Measurements from ENCODE around the gene LRRIQ1.

Gene LRRIQ1

GRCh38 chr12:85179680-85180270 is 143.6 kb downstream of the LRRIQ1 start:
- H3K4me3 ChIP-seq (ENCODE audit: low read length) = no peak overlapping the region
- H2AFZ ChIP-seq (ENCODE audit: low read length) = no peak overlapping the region
- TF ChIP-seq EZH2phosphoT487 (IDR thresholded peaks at IDR 0.05; ENCODE audit: low read length) = no peak
- no peak overlapping the region for H3K9ac ChIP-seq (ENCODE audit: low read length)
- H3K36me3 ChIP-seq (replicated peaks; ENCODE audit: insufficient read depth, low read length) = no peaks in the 10 kb centered on the region
- no peaks in the 10 kb centered on the region for H3K9me2 ChIP-seq (replicated peaks; ENCODE audit: insufficient read depth, low read length)
- no peak overlapping the region for H3K4me2 ChIP-seq (ENCODE audit: low read depth, low read length)
- H3F3A ChIP-seq (ENCODE audit: insufficient read depth, low read length) = no peaks in the 10 kb centered on the region
- no peak overlapping the region for H3K27ac ChIP-seq (ENCODE audit: low read length)
- no peaks in the 10 kb centered on the region for H3K79me2 ChIP-seq (ENCODE audit: low read length)
- no peaks in the 10 kb centered on the region for H3K4me1 ChIP-seq (ENCODE audit: low read length)
- DNase-seq = no peak
- no peaks in the 10 kb centered on the region; the same call in 1 of the 2 replicates for H3K9me3 ChIP-seq (replicated peaks; ENCODE audit: insufficient read depth, low read length)
- H4K20me1 ChIP-seq (ENCODE audit: insufficient read depth, low read length) = no peaks in the 10 kb centered on the region
- H3K27me3 ChIP-seq (replicated peaks; ENCODE audit: insufficient read depth, low read length) = no peaks in the 10 kb centered on the region

GRCh38 chr12:85182699-85183098 is 146.5 kb downstream of the LRRIQ1 start:
- Histone ChIP-seq H3K9me2 (replicated peaks; ENCODE audit: insufficient read depth, low read length) (no peaks in the 10 kb centered on the region), H3K4me2 (ENCODE audit: low read depth, low read length) (no peak overlapping the region), H3K27ac (ENCODE audit: low read length) (no peak overlapping the region), H3F3A (ENCODE audit: insufficient read depth, low read length) (no peaks in the 10 kb centered on the region), H3K4me3 (ENCODE audit: low read length) (no peak overlapping the region), H4K20me1 (ENCODE audit: insufficient read depth, low read length) (no peaks in the 10 kb centered on the region), H3K9ac (ENCODE audit: low read length) (no peak overlapping the region), H3K9me3 (replicated peaks; ENCODE audit: insufficient read depth, low read length) (no peaks in the 10 kb centered on the region), H3K79me2 (ENCODE audit: low read length) (no peaks in the 10 kb centered on the region), H3K4me1 (ENCODE audit: low read length) (no peaks in the 10 kb centered on the region), H2AFZ (ENCODE audit: low read length) (no peak overlapping the region), H3K36me3 (replicated peaks; ENCODE audit: insufficient read depth, low read length) (no peaks in the 10 kb centered on the region), H3K27me3 (replicated peaks; ENCODE audit: insufficient read depth, low read length) (no peaks in the 10 kb centered on the region)
- no peak for DNase-seq
- TF ChIP-seq, protein P1, sequence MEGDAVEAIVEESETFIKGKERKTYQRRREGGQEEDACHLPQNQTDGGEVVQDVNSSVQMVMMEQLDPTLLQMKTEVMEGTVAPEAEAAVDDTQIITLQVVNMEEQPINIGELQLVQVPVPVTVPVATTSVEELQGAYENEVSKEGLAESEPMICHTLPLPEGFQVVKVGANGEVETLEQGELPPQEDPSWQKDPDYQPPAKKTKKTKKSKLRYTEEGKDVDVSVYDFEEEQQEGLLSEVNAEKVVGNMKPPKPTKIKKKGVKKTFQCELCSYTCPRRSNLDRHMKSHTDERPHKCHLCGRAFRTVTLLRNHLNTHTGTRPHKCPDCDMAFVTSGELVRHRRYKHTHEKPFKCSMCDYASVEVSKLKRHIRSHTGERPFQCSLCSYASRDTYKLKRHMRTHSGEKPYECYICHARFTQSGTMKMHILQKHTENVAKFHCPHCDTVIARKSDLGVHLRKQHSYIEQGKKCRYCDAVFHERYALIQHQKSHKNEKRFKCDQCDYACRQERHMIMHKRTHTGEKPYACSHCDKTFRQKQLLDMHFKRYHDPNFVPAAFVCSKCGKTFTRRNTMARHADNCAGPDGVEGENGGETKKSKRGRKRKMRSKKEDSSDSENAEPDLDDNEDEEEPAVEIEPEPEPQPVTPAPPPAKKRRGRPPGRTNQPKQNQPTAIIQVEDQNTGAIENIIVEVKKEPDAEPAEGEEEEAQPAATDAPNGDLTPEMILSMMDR (IDR thresholded peaks at IDR 0.05; ENCODE audit: low read length) = no peak
- TF ChIP-seq EZH2phosphoT487 (IDR thresholded peaks at IDR 0.05; ENCODE audit: low read length) (no peak), EZH2 (optimal IDR thresholded peaks at IDR 0.05; ENCODE audit: low read depth, low read length) (no peak)

DNA sequence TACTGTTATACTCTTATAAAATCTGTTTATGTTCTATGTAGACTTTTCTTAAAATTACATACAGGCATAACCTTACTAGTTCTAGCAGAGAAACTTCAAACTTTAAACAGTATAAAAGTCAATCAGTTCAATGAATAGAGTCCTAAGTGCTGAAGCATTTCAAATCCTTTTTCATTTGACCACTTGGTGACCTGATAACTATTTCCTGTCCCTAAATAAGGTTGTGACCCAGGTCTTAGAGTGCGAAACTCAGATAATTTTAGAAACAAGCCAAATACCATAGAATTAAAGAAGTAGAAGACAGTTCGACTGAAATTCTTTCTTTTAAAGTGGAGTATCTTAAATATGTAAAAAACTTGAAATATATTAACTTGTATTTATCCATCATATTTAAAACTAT is 147.7 kb downstream of the LRRIQ1 start:
- no peaks in the 10 kb centered on the region for H3K27me3 ChIP-seq (replicated peaks; ENCODE audit: insufficient read depth, low read length)
- no peaks in the 10 kb centered on the region for H3K9me3 ChIP-seq (replicated peaks; ENCODE audit: insufficient read depth, low read length)
- no peaks in the 10 kb centered on the region for H4K20me1 ChIP-seq (ENCODE audit: insufficient read depth, low read length)
- no peak overlapping the region for H3K4me3 ChIP-seq (ENCODE audit: low read length)
- H3F3A ChIP-seq (ENCODE audit: insufficient read depth, low read length) = no peaks in the 10 kb centered on the region
- no peak overlapping the region for H3K4me2 ChIP-seq (ENCODE audit: low read depth, low read length)
- peak; percentile 40 for DNase-seq
- H3K9me2 ChIP-seq (replicated peaks; ENCODE audit: insufficient read depth, low read length) = no peaks in the 10 kb centered on the region
- TF ChIP-seq, protein P1 (IDR thresholded peaks at IDR 0.05; ENCODE audit: low read length) = no peak
- no peak for TF ChIP-seq EZH2phosphoT487 (IDR thresholded peaks at IDR 0.05; ENCODE audit: low read length)
- TF ChIP-seq EZH2 (optimal IDR thresholded peaks at IDR 0.05; ENCODE audit: low read depth, low read length) = no peak
- H3K27ac ChIP-seq (ENCODE audit: low read length) = no peak overlapping the region
- H3K9ac ChIP-seq (ENCODE audit: low read length) = no peak overlapping the region
- no peak overlapping the region for H2AFZ ChIP-seq (ENCODE audit: low read length)
- no peaks in the 10 kb centered on the region for H3K79me2 ChIP-seq (ENCODE audit: low read length)
- H3K4me1 ChIP-seq (ENCODE audit: low read length) = no peaks in the 10 kb centered on the region
- H3K36me3 ChIP-seq (replicated peaks; ENCODE audit: insufficient read depth, low read length) = no peaks in the 10 kb centered on the region

- H3K9ac ChIP-seq (ENCODE audit: low read length) = no peak overlapping the region
- no peak overlapping the region for H2AFZ ChIP-seq (ENCODE audit: low read length)
- H3K9me3 ChIP-seq (replicated peaks; ENCODE audit: insufficient read depth, low read length) = no peaks in the 10 kb centered on the region
- H3K36me3 ChIP-seq (replicated peaks; ENCODE audit: insufficient read depth, low read length) = no peaks in the 10 kb centered on the region
- TF ChIP-seq, protein P1 (IDR thresholded peaks at IDR 0.05; ENCODE audit: low read length) = no peak
- TF ChIP-seq EZH2phosphoT487 (IDR thresholded peaks at IDR 0.05; ENCODE audit: low read length) = no peak
- no peak for TF ChIP-seq EZH2 (optimal IDR thresholded peaks at IDR 0.05; ENCODE audit: low read depth, low read length)
- H3K4me1 ChIP-seq (ENCODE audit: low read length) = no peaks in the 10 kb centered on the region
- H3F3A ChIP-seq (ENCODE audit: insufficient read depth, low read length) = no peaks in the 10 kb centered on the region
- H3K4me2 ChIP-seq (ENCODE audit: low read depth, low read length) = no peak overlapping the region
- H3K9me2 ChIP-seq (replicated peaks; ENCODE audit: insufficient read depth, low read length) = no peaks in the 10 kb centered on the region
- no peaks in the 10 kb centered on the region for H3K27me3 ChIP-seq (replicated peaks; ENCODE audit: insufficient read depth, low read length)
- no peak overlapping the region for H3K27ac ChIP-seq (ENCODE audit: low read length)
- no peaks in the 10 kb centered on the region for H3K79me2 ChIP-seq (ENCODE audit: low read length)
- H3K4me3 ChIP-seq (ENCODE audit: low read length) = no peak overlapping the region
- no peak for DNase-seq
- H4K20me1 ChIP-seq (ENCODE audit: insufficient read depth, low read length) = no peaks in the 10 kb centered on the region
These were observed 150.1 kb downstream of the LRRIQ1 start for GRCh38 chr12:85186236-85186635.
